SW480 (cell line): ENCODE results near the gene JCAD.
A peak's percentile ranks its signal among the peaks of the same experiment; 100 is the strongest.
"Not testable (repeated sequence)": the region's sequence is repeated elsewhere in the genome, so short reads cannot be mapped to it uniquely, and the experiment has no call there.

Experiments used
- DNase-seq: peaks from one replicate; pipeline ENCODE4 v3.0.0-alpha.2; 2016; ENCODE audit warnings: low spot score

Gene JCAD

DNA sequence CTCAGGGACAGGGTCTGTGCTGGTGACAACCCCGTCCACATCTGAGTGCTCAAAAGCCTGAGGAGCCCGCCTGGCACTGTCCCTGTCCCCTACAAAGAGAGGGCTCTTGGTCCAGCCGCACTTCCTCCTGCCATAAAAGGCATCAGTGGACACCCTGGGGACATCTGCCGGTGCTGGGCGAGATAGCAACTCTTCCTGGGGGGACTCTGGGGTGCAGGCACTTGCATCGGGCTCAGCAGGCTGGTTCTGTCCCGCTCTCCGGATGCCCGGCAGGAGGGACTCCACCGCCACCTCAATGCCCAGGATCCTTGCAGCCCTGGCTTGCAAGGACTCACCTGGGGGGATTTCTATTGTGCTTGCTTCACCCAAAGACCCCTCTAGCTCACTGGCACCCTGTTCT lies 32.8 kb downstream of the JCAD start:
- no peak for DNase-seq

DNA sequence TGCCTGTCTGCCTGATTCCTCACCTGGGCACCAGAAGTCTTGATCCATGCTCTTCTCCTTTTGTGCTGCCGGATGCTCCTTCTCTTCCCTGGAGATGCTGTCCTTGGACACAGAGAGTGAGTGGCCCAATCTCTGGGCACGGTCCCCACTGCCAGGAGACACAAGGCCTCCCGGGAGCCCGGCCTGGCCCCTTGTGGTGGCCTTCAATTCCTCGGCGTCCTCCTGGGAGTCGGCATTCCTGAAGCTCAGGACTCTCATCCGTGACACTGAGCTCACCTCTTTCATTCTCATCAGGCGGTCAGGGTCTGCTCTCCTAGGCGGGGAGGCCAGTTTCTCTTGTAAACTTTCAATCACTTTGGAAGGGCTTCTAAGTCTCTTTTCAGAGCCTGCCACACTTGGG lies 33.3 kb downstream of the JCAD start:
- DNase-seq, result no peak

DNA sequence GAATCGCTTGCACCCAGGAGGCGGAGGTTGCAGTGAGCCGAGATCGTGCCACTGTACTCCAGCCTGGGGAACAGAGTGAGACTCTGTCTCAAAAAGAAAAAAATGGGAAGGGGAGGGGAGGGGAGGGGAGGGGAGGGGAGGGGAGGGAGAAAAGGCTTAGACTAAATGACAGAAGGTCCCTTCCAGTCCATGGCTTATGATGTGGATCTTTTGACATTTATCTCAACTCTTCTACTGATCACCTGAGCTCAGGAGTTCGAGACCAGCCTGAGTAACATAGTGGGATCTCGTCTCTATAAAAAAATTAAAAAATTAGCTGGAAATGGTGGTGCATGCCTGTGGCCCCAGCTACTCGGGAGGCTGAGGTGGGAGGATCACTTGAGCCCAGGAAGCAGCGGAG lies 34.0 kb downstream of the JCAD start:
- DNase-seq, result not testable (repeated sequence)

DNA sequence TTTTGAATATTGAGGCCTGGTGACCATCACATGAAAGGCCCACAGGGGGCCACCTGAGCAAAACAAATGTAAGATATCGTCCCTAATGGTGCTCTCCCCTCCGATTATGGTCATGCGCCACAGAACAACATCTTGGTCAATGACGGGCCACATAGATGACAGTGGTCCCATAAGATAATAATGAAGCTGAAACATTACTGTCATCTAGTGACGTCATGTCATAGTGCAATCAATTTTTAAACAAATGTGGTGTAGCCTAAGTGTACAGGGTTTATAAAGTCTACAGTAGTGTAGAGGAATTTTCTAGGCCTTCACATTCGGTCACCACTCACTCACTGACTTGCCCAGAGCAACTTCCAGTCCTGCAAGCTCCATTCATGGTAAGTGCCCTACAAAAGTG lies 36.8 kb downstream of the JCAD start:
- no peak for DNase-seq

DNA sequence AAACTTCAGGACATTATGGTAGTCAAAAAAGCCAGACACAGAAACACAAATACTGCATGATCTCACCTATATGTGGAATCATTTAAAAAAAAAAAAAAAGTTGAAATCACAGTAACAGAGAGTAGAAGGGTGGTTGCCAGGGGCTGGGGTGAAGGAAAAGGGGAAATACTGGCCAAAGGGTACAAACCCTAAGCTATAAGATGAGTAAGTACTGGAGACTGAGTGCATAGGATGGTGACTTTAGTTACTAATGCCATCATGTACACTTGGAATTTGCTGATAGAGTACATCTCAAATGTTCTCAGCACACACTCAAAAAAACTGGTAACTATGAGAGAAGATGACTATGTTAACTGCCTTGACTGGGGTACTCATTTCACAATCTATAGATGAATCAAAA lies 39.9 kb downstream of the JCAD start:
- no peak for DNase-seq

DNA sequence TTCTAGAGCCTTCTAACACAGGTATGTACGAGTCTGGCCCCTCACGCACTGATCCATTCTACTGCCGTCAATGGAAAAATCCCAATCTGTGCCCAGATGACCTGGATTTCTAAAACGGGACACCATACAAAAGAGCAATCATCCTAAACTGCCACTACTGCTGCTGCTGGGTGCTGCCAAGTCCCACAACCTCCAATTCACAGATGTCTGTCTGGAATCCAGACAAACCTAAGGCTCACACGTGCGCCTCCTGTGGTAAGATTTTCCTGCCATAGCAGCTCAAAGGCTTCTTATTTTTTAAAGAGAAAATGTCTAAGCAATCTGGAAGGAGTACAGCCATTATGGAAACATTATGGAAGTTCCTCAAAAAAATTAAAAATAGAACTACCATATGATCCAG lies 40.9 kb downstream of the JCAD start:
- no peak for DNase-seq

DNA sequence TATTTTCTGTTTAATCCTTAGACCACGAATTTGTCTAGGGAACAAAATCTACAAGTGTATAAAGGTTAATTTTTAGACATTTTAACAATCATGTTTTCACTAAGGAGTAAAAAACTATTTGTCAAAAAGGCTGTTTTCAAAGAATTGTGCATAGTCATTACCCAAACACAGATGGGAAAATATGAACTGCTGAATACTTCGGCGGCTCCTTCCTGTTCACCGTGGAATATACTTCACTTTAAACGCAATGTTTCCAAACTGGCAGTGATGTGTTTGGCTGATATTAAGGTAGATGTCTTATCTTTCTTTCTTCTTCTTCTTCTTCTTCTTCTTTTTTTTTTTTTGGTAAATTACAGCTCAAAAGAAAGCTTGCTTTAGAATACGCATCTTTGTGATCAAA lies 41.4 kb downstream of the JCAD start:
- DNase-seq, result no peak

DNA sequence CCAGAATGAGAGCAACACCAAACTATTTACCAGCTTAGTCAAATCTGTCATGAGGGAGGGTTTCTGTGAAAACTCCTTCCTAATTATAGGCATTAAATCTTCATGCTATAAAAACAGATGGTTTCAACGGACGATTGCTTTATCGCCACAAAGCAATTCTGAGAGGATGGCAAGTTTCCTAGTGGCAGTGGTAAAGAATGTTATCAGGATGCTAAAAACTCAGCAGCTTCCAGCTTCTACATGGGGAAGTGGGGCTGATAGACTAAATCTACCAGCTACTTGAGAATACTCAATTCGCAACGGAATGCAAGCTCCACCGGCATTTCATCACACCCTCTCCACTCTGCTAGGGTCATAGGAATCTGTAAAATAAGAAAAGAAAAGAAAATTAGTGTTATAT lies 41.8 kb downstream of the JCAD start:
- no peak for DNase-seq

DNA sequence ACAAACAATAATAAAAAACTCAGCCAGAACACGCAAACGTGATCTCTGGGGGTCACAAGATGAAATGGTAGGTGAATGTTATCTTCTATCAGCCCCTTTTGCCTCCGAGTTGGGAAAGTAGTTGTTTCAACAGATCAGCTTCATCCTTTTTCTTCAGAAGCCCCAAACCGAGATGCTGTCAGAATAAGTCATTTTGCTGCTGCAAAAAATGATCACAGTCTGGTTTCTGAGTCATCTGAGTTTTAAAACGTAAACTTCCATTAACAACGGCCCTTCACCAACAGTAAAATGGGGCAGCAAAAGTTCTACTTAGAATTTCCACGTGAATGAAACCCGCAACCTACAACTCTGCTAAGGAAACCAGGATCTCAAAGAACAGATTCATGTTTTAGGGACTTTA lies 44.9 kb downstream of the JCAD start:
- no peak for DNase-seq

DNA sequence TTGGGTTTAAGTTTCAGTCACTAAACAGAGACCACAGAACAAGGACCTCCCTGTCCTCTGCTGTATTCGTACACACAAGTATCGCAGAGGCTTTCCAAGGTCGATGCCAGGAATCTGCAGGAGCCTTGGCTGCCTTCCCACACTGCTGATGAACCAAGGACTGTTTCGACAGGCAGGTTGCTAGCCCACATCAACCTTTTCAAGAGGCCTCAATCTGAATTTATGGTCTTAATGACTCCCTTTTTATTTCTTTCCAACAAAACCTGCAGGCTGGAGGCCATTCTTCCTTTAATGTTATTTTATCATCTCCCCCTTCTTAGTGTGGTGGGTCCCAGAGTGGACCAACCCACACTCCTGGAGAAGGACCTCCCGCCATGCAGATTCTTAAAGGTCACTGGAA lies 45.6 kb downstream of the JCAD start:
- DNase-seq, result no peak

DNA sequence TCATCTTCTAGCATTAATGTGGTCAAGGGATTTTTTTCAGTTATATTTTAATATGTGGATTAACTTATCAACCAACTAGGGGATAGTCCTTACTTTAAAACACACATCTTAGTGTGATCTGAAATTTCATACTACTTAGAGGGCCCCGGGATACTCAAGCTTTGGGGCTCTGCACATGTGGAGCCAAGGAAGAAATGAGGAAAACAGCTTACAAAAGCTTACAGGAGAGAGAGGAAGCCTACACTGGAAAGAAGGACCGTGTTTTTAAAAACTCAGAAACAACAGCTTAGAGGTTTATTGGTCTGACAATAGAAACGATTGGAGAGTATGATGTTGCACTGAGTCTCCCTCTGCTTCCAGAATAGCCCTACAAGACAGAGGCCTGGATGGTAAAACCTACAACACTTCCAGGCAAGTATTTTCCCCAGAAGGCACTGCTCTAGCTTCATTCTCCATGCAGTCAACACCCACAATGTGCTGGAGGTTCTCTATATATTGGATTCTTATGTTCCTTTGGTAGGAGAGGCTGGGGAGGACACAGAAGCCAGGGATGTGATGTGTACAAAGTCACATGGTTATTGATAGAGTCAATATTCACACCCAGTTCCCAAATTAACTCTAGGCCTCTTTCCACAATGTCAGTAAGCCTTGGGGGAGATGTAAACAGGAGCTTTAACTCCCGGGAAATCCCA lies 47.3 kb downstream of the JCAD start:
- no peak for DNase-seq

DNA sequence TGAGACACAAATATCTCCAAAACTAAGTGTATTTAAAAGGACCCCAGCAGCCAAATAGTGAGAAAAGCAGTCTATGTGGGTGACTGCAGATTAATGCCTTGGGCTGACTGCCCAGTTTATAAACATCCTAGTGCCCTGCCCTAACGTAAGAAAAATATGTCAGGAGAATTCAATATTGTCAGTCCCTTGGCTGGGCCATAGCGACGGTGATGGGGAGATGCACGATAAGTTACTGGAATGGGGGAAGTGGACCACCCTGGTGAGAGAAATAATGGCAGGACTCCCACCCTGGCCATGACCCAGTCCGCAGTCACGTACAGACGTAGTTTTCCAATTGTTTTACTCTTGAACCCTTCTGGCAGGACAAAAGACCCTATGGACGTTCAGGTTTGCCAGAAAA lies 48.0 kb downstream of the JCAD start:
- no peak for DNase-seq

DNA sequence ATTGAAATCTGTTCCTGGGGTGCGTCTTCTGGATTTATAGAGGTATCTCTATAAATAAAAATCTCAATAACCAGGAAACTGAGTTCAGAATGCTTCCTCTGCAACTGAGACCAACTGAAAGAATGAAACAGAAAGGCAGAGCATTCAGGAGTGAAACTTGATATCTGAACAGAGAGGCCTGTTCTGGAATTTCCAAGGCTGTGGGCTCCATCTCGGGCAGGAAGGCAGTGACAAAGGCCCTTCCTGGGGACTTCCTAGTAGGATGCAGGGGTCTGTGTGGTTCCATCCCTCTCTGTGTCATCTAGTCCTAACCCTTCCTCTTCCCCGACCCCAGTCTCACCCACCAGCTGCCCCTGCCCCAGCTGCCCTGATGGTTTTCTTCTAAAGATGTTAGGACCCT lies 52.0 kb downstream of the JCAD start:
- DNase-seq, result no peak

DNA sequence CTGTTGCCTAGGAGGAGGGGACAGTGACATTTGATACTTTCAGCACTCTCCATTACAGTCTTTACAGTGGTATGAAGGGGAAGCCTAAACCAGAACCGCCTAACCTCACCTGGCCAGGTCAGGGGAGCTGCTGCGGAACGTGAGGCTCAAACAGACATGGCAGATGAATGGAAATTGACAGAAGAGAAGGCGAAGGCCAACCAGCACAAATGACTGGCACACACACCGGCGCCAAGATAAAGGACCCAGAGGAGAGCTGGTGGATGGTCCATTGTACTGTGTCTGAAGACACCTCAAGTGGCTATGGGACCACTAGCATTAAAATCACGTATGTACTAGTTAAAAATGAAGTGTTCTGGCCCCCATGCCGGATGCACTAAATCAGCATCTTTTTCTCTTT lies 53.0 kb downstream of the JCAD start:
- no peak for DNase-seq

DNA sequence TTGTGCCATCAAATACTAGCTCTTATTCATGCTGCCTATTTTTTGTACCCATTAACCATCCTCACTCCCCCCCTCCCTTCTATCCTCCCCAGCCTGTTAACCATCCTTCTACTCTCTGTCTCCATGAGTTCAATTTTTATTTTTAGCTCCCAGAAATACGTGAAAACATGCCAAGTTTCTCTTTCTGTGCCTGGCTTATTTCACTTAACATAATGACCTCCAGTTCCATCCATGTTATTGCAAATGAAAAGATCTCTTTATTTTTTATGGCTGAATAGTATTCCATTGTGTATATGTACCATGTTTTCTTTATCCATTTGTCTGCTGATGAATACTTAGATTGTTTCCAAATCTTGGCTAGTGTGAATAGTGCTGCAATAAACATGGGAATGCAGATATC lies 54.3 kb downstream of the JCAD start:
- not testable (repeated sequence) for DNase-seq

DNA sequence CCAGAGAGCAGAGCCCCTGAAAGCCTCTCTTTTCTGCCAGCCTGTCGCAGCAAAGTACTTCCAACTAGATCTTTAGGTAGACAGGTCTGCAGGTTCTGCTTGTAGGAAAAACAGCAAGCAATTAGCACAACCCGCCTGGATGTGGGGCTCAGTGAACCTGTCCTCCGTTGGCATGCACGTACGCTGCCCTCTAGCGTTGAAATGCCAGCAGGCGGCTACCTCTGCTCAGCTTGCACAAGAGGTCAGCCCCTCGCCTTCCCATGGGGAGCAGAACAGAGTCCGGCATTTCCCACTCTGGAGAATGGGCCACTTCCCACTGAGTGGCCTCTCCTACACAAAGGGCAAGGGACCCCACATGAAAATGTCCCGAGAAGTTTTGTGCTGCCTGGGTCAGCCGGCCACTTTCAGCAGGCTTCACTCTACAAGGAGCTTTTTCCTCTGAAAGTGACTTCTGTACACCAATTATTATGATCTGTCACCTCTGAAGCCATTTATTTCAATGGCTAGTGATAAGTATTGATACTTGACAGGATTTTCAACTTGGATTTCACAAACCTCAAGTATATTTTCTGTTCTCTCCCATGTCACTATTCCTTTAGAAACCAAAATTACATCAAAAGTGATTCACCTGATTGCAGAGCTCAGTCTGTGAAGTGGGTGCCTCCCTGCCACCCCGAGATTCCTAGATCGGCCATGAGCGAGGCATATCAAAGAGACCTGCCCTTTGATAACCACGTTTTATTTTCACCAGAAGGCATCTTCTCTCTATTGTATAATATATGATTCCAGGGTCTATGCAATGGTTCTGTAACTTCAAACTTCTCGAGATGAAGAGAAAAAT lies 56.7 kb downstream of the JCAD start:
- DNase-seq, result peak; percentile 59

DNA sequence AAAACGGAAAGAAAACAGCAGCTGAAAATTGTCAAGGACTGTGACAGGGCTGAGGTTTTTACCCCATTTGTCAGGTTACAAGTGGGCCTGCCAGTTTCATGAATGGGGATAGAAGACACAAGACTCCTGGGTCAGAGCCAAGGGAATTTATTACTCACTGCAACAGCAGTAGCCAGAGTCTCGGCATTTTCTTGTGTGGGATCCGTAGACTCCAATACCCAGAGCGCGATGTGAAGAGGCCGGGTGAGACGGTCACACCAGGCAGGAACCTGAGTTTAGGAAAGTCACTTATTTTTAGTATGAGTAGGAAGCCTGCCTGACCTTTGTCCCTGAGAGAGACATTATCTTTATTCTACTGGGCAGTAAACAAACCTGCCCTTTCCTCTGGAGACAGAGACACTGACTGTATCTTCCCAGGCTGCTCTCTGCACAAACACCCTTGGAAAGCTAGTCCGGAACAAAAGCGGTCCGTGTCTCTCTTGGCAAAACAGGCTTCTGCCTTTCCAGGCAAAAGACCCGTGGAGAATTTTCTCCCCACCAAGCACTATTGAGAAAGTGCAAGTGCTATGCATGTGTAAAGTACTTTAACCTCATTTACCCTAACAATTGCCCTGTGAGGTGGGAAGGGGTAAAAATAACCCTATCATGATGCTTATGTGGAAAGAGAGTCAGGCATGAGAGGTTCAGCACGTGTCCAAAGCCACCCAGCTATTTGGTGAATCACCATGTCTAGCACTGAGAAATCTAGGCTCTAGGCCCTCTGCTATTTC lies 58.4 kb downstream of the JCAD start:
- no peak for DNase-seq

DNA sequence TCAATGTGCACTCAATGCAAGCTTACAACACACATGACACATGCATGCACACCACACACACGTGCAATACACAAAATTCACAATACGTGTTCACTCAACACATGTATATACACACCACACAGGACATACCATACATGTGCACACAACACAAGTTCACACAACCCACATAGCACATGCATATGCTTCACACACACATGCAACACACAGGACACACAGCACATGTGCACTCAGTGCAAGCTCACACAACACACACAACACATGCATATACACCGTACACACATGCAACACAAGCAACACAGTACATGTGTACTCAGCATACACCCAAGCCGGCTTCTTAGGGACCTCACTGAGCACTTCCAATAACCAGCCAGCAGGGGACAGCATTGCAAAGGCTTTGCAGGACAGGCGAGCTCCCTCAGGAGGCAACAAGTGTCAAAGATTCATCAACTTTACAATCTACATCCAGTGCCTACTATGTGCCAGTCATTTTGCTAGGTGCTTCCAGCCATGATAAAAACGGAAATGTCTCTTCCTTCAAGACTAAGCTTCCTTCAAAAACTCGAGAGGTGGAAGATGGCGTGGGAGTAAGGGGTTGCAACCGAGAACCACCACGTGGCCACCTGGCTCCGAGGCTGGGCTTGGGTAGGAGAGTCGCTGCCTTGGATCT lies 61.1 kb downstream of the JCAD start:
- peak; percentile 59 for DNase-seq

DNA sequence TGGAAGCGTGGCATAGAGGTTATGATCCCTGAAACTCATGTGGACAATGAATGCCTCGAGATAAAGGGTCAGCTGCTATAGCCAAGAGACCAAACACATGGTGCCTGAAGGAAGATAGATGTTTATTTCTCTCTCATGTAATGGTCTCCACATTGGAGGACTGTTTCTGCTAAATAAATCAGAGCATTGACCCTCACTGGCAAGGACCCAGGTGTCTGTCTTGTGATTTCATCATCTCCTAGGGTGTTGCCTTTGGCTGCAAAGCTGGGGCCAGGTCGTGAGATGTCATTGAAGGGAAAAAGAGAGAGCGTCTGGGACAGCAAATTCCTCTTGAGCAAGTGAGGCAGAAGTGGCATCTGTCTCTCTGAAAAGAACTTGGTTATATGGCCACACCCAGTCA lies 64.6 kb downstream of the JCAD start:
- DNase-seq, result no peak

DNA sequence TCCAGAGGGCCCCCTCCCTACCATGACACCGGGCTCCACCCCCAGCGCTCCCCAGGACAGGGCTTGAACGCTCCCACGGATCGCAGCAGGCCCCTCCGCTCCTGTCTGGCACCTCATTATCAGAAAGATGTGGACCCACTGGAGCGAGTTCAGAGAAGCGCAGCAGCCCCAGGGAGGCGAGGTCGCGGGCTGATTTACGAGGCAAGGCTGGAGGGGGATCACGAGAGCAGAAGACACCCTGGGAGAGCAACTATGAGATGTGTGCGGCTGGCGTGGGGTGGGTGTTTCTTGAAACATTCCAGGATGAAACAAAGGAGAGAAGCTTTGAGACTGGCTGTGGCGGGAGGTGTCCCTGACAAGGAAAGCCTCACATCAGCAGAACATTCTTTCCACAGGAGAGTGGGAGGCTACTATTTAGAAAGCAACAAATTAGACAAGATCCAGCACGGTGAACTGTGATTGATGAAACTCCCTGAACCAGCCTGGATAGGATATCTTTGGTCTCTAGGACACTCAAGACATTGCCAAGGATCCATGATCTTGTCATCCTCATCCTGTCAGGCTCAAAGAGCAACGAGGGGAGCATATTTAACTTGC lies 66.0 kb downstream of the JCAD start:
- no peak for DNase-seq

DNA sequence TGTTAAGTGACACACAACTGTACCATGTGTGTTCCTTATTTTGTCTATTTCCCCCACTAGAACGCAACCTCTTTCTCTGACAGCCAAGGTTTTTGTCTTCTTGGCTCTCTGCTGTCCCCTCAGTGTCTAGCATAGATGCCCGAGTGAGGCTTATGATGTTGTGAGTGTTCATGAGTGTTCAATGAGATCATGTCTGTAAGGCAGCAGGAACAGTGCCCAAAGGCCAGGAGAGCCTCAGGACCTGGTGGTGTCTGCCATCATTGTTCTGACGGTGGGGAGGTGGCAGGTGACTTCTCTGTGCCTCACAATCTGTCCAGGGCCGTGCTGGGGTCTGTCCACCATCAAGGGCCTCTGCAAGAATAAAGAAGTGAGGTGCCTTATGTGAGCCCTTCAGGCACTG lies 66.5 kb downstream of the JCAD start:
- DNase-seq, result no peak

DNA sequence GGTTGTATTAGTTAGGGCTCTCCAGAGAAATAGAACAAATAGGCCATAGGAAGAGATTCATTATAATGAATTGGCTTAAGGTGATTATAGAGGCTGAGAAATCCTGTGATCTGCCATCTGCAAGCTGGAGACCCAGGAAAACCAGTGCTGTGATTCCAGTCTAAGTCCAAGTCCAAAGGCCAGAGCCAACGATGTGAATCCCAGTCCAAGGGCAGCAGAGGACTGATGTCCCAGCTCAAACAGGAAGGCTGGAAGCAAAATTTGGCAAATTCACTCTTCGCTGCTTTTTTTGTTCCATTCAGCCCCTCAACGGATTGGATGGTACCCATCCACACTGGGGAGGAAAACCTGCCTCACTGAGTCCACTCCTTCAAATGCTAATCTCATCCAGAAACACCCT lies 68.0 kb downstream of the JCAD start:
- no peak for DNase-seq
